ENCODE results near the gene HDAC4.

HDAC4 gene

GRCh38 chr2:239145106-239145505, 255.7 kb downstream of the HDAC4 start:
- no peak for FAIRE-seq

GRCh38 chr2:239144713-239144999, 256.2 kb downstream of the HDAC4 start:
- no peak for FAIRE-seq

- no peak for FAIRE-seq
Measured at GRCh38 chr2:239143858-239144712, 256.7 kb downstream of the HDAC4 start.

- FAIRE-seq: no peak
Measured at GRCh38 chr2:239142806-239143205, 258.0 kb downstream of the HDAC4 start.

- FAIRE-seq: no peak
Measured at GRCh38 chr2:239142296-239142695, 258.5 kb downstream of the HDAC4 start.

GRCh38 chr2:239141021-239141760, 259.6 kb downstream of the HDAC4 start:
- no peak for FAIRE-seq

GRCh38 chr2:239140346-239141020, 260.3 kb downstream of the HDAC4 start:
- no peak for FAIRE-seq

GRCh38 chr2:239139566-239139965, 261.3 kb downstream of the HDAC4 start:
- FAIRE-seq: no peak

- no peak for FAIRE-seq
Measured at GRCh38 chr2:239139101-239139500, 261.7 kb downstream of the HDAC4 start.

- no peak for FAIRE-seq
Measured at GRCh38 chr2:239138610-239139009, 262.2 kb downstream of the HDAC4 start.

GRCh38 chr2:239137898-239138283, 262.9 kb downstream of the HDAC4 start:
- FAIRE-seq: no peak

GRCh38 chr2:239137165-239137897, 263.5 kb downstream of the HDAC4 start:
- FAIRE-seq: no peak

- no peak for FAIRE-seq
Measured at GRCh38 chr2:239136762-239137161, 264.1 kb downstream of the HDAC4 start.

GRCh38 chr2:239136203-239136602, 264.6 kb downstream of the HDAC4 start:
- no peak for FAIRE-seq

GRCh38 chr2:239135531-239135930, 265.3 kb downstream of the HDAC4 start:
- FAIRE-seq: no peak

- no peak for FAIRE-seq
Measured at GRCh38 chr2:239133945-239134570, 266.8 kb downstream of the HDAC4 start.

GRCh38 chr2:239132786-239133185, 268.0 kb downstream of the HDAC4 start:
- FAIRE-seq: no peak

GRCh38 chr2:239132156-239132709, 268.6 kb downstream of the HDAC4 start:
- no peak for FAIRE-seq

- FAIRE-seq: no peak
Measured at GRCh38 chr2:239131521-239131920, 269.3 kb downstream of the HDAC4 start.

- no peak for FAIRE-seq
Measured at GRCh38 chr2:239130786-239131325, 270.0 kb downstream of the HDAC4 start.

- FAIRE-seq: no peak
Measured at GRCh38 chr2:239130041-239130440, 270.8 kb downstream of the HDAC4 start.

All from TTC549 (cell line).